Measurements from ENCODE around the gene OR2M4. TPM values are rescaled to one million over a fixed set of nuclear protein-coding genes. Genes with fewer than 3 reads are reported as not detected.

The OR2M4 gene
- total and polyA plus RNA-seq, 10 of the 15 experiments (the other 5 are each of a cell fraction or from before 2014, with no cell fraction given), result not detected

DNA sequence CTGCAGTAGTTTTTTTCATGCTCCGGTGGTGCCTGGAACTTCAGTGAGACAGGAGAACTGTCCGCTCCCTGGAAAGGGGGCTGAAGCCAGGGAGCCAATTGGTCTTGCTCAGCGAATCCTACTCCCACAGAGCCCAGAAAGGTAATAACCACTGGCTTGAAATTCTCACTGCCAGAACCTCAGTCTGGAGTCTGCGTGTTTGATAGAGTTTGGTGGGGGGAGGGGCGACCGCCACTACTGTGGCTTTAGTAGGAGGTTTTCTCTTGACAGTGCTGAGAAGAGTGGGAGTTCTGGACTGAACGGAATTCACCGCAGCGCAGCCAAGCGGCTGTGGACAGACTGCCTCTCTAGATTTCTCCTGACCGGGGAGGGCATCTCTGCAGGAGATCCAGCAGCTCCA is 42.2 kb upstream of the OR2M4 start:
- Histone ChIP-seq H2AFZ (ENCODE audit: control insufficient read depth, low read depth, low read length) (no peak overlapping the region), H3K27me3 (replicated peaks in 1 of 2; ENCODE audit: control insufficient read depth in 2 of 2, insufficient read depth in 2 of 2, low read length in 1 of 2) (no peaks in the 10 kb centered on the region), H3K4me2 (ENCODE audit: control insufficient read depth, insufficient read depth) (no peak overlapping the region), H3K9ac (ENCODE audit: control insufficient read depth, insufficient read depth, low read length) (no peak overlapping the region), H3K9me3 (replicated peaks; ENCODE audit: control insufficient read depth, insufficient read depth, low read length) (no peaks in the 10 kb centered on the region), H3K4me3 (no peak overlapping the region), H3K4me1 (ENCODE audit: control insufficient read depth, insufficient read depth, low read length) (no peaks in the 10 kb centered on the region), H3K79me2 (ENCODE audit: control insufficient read depth, insufficient read depth, low read length) (no peaks in the 10 kb centered on the region), H3K27ac (ENCODE audit: control insufficient read depth, insufficient read depth) (no peak overlapping the region), H4K20me1 (ENCODE audit: control insufficient read depth, insufficient read depth) (no peaks in the 10 kb centered on the region), H3K36me3 (ENCODE audit: control insufficient read depth in 2 of 2, insufficient read depth in 2 of 2, low read length in 1 of 2) (no peaks in the 10 kb centered on the region)
- CTCF ChIA-PET, result no interaction called here
- SMC1A ChIA-PET (ENCODE audit: uncharacterized antibody, unreplicated experiment), result no interaction called here
- FAIRE-seq (no peak), DNase-seq (ENCODE audit: low read depth, low spot score) (no peak), ATAC-seq (no peak)
- in situ Hi-C loops (cut with MboI) (no loop called here), intact Hi-C loops (cut with micrococcal nuclease; ENCODE audit: unreplicated experiment) (no loop called here)
- TF ChIP-seq IKZF2 (IDR thresholded peaks at IDR 0.05), result no peak
- no TSS peak for BruUV-seq (replicated peaks)
- WGBS (ENCODE audit: insufficient coverage, insufficient replicate concordance, low lambda C conversion rate, missing lambda C conversion rate), result 47% methylated on average over 11 of the region's 11 CpGs
- POLR2A ChIA-PET, result no interaction called here
- RAD21 ChIA-PET (ENCODE audit: unreplicated experiment), result no interaction called here

GRCh38 chr1:248194117-248194516 is 37.1 kb upstream of the OR2M4 start:
- WGBS (ENCODE audit: insufficient coverage, insufficient replicate concordance, low lambda C conversion rate, missing lambda C conversion rate), result 6% methylated on average over 1 of the region's 1 CpG
- Histone ChIP-seq H3K4me1 (ENCODE audit: control insufficient read depth, insufficient read depth, low read length) (no peaks in the 10 kb centered on the region), H3K9ac (ENCODE audit: control insufficient read depth, insufficient read depth, low read length) (no peak overlapping the region), H3K27ac (ENCODE audit: control insufficient read depth, insufficient read depth) (no peak overlapping the region), H3K4me3 (no peak overlapping the region), H2AFZ (ENCODE audit: control insufficient read depth, low read depth, low read length) (no peak overlapping the region), H3K36me3 (ENCODE audit: control insufficient read depth in 2 of 2, insufficient read depth in 2 of 2, low read length in 1 of 2) (no peaks in the 10 kb centered on the region), H3K9me3 (replicated peaks; ENCODE audit: control insufficient read depth, insufficient read depth, low read length) (no peaks in the 10 kb centered on the region), H3K27me3 (replicated peaks in 1 of 2; ENCODE audit: control insufficient read depth in 2 of 2, insufficient read depth in 2 of 2, low read length in 1 of 2) (no peaks in the 10 kb centered on the region), H4K20me1 (ENCODE audit: control insufficient read depth, insufficient read depth) (no peaks in the 10 kb centered on the region), H3K79me2 (ENCODE audit: control insufficient read depth, insufficient read depth, low read length) (no peaks in the 10 kb centered on the region), H3K4me2 (ENCODE audit: control insufficient read depth, insufficient read depth) (no peak overlapping the region)
- no TSS peak for BruUV-seq (replicated peaks)
- ATAC-seq (no peak), DNase-seq (ENCODE audit: low read depth, low spot score) (no peak), FAIRE-seq (no peak)
- intact Hi-C loops (cut with micrococcal nuclease; ENCODE audit: unreplicated experiment) (no loop called here), in situ Hi-C loops (cut with MboI) (no loop called here)
- CTCF ChIA-PET, result interaction anchor here (0.6 kb wide), 1 partner anchor 377 kb away, joined by 3 read pairs; no protein-coding TSS in a partner anchor
- POLR2A ChIA-PET, result no interaction called here
- RAD21 ChIA-PET (ENCODE audit: unreplicated experiment), result no interaction called here
- SMC1A ChIA-PET (ENCODE audit: uncharacterized antibody, unreplicated experiment), result no interaction called here
- TF ChIP-seq, protein P1, sequence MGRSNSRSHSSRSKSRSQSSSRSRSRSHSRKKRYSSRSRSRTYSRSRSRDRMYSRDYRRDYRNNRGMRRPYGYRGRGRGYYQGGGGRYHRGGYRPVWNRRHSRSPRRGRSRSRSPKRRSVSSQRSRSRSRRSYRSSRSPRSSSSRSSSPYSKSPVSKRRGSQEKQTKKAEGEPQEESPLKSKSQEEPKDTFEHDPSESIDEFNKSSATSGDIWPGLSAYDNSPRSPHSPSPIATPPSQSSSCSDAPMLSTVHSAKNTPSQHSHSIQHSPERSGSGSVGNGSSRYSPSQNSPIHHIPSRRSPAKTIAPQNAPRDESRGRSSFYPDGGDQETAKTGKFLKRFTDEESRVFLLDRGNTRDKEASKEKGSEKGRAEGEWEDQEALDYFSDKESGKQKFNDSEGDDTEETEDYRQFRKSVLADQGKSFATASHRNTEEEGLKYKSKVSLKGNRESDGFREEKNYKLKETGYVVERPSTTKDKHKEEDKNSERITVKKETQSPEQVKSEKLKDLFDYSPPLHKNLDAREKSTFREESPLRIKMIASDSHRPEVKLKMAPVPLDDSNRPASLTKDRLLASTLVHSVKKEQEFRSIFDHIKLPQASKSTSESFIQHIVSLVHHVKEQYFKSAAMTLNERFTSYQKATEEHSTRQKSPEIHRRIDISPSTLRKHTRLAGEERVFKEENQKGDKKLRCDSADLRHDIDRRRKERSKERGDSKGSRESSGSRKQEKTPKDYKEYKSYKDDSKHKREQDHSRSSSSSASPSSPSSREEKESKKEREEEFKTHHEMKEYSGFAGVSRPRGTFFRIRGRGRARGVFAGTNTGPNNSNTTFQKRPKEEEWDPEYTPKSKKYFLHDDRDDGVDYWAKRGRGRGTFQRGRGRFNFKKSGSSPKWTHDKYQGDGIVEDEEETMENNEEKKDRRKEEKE (IDR thresholded peaks at IDR 0.05), result no peak
- TF ChIP-seq ASH2L (IDR thresholded peaks at IDR 0.05; ENCODE audit: borderline replicate concordance, low read depth) (no peak), HDGF (IDR thresholded peaks at IDR 0.05) (no peak), YBX1 (IDR thresholded peaks at IDR 0.05) (no peak), ZBTB33 (IDR thresholded peaks at IDR 0.05) (no peak), USF2 (IDR thresholded peaks at IDR 0.05; ENCODE audit: borderline replicate concordance, low read depth, low read length) (no peak), SMC3 (IDR thresholded peaks at IDR 0.05; ENCODE audit: borderline replicate concordance, low read length) (no peak), IRF4 (IDR thresholded peaks at IDR 0.05; ENCODE audit: low read depth, low read length) (no peak), LARP7 (IDR thresholded peaks at IDR 0.05) (no peak), ZZZ3 (IDR thresholded peaks at IDR 0.05; ENCODE audit: control insufficient read depth, insufficient read length, low read depth) (no peak), MYB (IDR thresholded peaks at IDR 0.05; ENCODE audit: borderline replicate concordance, low read depth, low read length) (no peak), ZNF217 (IDR thresholded peaks at IDR 0.05) (no peak), IKZF1 (conservative IDR thresholded peaks at IDR 0.05) (no peak), DPF2 (IDR thresholded peaks at IDR 0.05) (no peak), ZBED1 (IDR thresholded peaks at IDR 0.05; ENCODE audit: borderline replicate concordance) (no peak)
